IPS-NIHi7 (cell line): ENCODE results near the gene EPRS1.
"Not testable (repeated sequence)": the region's sequence is repeated elsewhere in the genome, so short reads cannot be mapped to it uniquely, and the experiment has no call there.

Source experiments
- DNase-seq: peaks from one replicate; pipeline ENCODE4 v3.0.0; 2012; ENCODE audit warnings: mixed read lengths; ENCODE audit errors: extremely low spot score

EPRS1 gene

GRCh38 chr1:220046052-220046930 is at the start of gene EPRS1:
TSS of gene EPRS1 (minus strand) at chr1:220046505. CDS start at chr1:220046388, 117 bp downstream.
- peak; percentile 97 for DNase-seq

- DNase-seq: peak; percentile 96
Observed at GRCh38 chr1:220094016-220094911, 48.0 kb upstream of the EPRS1 start, which contains the start of gene IARS2. TSS of gene IARS2 (plus strand) at chr1:220094132. CDS start at chr1:220094217, 85 bp downstream.

DNA sequence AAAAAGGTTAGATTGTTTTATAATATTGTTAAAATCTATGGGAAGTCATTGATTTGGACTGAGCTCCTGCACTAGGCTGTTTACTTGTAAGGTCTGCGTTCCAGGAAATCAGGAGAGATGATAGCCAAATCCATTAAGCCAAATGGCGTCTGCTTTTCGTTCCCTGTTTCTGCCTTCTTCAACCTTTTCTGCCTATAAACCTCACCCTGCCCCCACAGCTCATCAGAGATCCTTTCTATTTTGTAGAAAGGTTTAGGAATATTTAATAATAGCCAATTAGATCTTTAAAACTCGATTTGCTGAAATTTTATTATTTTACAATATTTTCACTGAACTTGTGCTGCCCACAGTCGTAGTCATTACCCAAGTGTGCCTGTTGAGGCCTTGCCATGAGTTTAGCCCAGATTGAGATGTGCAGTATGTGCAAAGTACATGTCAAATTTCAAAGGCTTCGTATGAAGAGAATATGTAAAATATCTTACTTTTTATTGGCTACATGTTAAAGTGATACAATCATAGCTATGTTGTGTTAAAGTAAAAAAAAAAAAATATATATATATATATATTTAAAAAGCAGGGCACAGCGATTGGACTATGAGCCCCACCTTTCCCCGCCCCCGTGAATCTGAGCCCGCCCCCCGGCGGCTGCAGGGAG is 47.2 kb upstream of the EPRS1 start:
- DNase-seq: no peak

GRCh38 chr1:220092694-220093093 is 46.4 kb upstream of the EPRS1 start:
- DNase-seq: no peak

GRCh38 chr1:220089650-220090556 is 43.6 kb upstream of the EPRS1 start, which contains the start of gene BPNT1:
TSS of gene BPNT1 (minus strand) at chr1:220089788. CDS start at chr1:220079846, 9,942 bp downstream.
- peak; percentile 91 for DNase-seq

DNA sequence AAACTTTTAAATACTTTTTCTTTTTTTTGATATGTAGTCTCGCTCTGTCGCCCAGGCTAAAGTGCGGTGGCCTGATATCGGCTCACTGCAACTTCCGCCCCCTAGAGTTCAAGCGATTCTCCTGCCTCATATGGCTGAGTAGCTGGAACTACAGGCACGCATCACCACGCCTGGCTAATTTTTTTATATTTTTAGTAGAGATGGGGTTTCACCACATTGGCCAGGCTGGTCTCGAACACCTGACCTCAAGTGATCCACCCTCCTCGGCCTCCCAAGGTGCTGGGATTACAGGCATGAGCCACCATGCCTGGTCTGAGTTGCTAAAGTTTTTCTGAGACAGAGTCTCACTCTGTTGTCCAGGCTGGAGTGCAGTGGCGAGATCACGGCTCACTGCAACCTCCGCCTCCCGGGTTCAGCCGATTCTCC is 40.0 kb upstream of the EPRS1 start:
- not testable (repeated sequence) for DNase-seq

DNA sequence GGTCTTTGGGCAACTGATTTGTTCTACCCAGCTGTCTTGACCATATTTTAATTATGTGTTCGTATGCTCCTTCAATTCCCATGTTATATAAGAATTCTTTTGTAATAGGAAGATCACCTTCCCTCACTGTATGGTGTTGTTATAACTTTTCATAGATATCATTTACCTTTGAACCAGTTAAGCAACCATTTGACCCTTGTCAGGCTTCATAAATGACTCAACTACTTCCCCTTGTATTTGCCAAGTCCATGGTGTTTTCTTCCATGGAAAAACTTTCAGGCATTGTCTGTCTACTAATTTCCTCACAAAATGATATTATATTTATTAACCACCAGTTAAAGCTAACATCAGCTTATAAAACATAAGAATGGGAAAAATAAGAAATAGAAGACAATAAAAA is 38.2 kb upstream of the EPRS1 start:
- DNase-seq: no peak

DNA sequence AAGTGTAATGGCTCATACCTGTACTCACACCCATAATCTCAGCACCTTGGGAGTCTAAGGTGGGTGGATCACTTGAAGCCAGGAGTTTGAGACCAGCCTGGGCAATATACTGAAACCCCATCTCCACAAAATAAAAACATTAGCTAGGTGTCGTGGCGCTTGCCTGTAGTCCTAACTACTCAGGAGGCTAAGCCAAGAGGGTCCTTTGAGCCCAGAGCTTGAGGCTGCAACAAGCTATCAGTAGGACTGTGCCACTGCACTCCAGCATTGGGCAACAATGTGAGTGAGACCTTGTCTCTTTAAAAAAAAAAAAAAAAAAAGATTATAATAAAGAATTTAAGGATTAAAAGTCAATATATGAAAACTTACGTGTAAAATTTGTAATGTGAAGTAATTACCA is 31.6 kb upstream of the EPRS1 start:
- DNase-seq: no peak

DNA sequence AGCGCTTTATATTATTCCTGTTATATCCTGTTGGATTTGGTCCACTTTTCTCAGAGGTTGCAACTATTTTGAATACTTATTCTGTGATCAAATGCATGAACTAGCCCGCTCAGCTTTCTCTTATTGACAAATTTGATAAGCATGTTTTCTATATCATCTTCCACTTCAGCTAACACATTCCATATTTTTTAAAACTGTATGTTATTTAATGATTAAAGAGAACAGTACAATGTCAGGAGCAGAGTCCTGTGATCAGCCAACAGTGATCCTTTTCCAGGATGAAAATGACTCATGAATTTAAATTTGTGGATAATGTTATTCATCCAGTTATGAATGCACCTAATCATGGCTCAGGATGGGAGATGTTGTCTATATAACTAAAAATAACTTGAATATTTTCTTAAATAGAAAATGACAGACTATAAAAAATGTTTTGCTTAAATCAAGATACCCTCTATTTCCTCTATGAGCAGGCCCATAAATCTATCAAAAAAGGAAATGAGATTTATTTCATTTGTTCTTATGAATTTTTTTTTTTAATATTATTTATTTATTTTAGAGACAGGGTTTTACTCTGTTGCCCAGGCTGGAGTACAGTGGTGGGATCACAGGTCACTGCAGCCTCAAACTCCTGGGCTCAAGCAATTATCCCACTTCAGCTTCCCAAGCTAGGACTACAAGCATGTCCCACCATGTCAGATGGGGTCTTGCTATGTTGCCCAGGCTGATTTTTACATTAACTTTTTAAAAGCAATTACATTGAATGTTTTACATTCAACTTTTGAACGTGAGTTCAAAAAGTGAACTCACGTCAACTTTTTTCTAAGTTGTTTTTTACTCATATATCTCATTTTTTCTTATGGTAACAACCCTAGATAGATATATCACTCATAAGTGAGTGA is 30.8 kb upstream of the EPRS1 start:
- no peak for DNase-seq

DNA sequence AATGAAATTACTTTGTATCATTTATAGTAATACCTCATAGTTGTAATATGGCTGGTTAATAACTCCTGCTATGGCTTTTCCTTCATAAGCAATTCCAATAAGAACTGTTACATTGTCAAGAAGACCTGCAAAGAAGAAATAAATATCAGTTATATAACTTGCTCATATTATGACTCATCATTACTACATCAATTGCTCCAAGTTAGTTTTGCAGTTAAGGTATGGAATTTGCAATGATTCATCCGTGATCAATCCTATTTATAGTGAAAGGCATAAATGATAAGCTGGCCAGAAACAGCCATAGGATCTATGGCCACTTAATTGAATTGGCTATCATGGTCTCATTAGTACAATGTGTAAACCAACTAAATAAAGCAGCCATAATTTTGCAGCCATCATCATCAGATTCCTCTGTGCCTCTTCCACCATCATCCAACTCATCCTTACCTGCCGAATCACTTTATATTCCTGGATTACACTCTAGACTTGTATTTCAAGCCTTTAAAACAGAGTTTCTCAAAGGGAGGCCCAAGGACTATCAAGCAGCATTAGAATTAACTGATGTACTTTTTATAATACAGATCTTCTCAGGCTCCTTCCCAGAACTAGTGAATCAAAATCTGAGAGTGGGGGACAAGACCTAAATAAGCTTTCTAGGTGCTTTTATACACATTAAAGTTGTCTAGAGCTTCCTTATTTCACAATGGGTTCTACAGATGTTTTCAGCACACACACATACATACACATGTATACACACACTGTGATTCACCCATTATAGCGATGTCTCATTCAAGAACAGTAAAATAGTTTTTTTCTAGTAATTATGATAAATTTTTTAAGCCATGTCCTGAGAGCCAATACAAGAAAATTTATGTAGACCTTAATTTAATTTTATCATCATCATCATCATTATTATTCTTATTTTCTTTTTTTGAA is 21.2 kb upstream of the EPRS1 start:
- DNase-seq: no peak

DNA sequence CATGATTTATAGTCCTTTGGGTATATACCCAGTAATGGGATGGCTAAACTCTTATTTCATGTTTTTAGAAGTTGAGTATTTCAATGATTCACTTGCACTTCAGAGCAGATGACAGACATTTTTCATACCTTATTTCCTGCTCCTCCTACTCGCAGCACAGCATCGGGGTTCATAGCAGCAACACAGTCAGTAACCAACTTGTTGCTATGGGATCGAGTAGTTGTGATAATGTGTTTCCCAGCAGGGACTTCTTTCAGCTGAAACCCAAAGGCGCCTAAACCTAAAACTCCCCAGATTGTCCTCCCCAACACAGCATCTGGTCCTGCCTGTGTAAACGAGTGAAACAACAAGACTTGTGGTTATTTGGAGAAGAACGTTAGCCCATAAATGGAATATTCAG is 16.3 kb upstream of the EPRS1 start:
- DNase-seq: no peak

DNA sequence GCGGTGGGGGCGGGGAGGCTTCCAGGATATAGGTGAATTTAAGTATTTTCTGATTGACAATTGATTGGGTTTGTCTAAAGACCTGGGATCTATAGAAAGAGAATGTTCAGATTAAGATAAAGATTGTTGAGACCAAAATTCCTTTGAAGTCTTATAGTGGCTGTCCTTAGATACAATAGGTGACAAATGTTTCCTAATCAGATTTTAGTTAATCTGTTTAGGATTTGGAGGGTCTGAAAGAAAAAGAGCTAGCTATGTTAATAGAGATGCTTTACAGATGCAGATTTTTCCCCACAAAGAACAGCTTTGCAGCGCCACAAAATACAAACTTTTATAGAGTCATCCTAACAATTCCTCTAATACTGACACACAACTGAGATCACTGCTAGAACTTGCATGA is 14.6 kb upstream of the EPRS1 start:
- DNase-seq: no peak

- DNase-seq: no peak
Observed at GRCh38 chr1:220056374-220056773, 10.1 kb upstream of the EPRS1 start.

- no peak for DNase-seq
Observed at GRCh38 chr1:220045356-220046051, 801 bp downstream of the EPRS1 start.

GRCh38 chr1:220044678-220045355 is 1.5 kb downstream of the EPRS1 start:
- no peak for DNase-seq

DNA sequence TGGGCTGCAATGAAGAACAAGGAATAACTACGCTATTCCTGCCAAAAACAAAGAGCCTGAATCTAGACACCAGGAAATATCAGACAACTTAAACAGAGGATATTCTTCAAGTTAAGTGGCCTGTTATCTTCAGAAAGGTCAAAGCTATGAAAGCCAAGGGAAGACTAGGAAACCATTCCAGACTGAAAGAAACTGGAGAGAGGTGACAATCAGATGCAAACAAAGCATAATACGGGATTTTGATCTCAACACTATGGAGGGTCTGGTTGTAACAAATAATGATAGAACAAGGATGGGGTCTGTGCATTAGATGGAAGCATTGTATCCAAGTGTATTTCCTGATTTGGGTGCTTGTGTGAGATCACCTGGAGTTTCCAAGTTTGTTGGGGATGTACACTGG is 2.7 kb downstream of the EPRS1 start:
- no peak for DNase-seq

- DNase-seq: no peak
Observed at GRCh38 chr1:220040028-220040596, 6.2 kb downstream of the EPRS1 start.
